Myometrial cell (primary cell): ENCODE measurements around the gene NF1. TPM values are rescaled to one million over a fixed set of nuclear protein-coding genes. Genes with fewer than 3 reads are reported as not detected.

Experiments used
- total RNA-seq: library from RNA; depleted of rRNA; stranded (reverse); fragments of >200 nt; gene quantifications from 2 replicates; pipeline ENCODE4 v1.2.3, GENCODE V29; 2015

Gene NF1, protein sequence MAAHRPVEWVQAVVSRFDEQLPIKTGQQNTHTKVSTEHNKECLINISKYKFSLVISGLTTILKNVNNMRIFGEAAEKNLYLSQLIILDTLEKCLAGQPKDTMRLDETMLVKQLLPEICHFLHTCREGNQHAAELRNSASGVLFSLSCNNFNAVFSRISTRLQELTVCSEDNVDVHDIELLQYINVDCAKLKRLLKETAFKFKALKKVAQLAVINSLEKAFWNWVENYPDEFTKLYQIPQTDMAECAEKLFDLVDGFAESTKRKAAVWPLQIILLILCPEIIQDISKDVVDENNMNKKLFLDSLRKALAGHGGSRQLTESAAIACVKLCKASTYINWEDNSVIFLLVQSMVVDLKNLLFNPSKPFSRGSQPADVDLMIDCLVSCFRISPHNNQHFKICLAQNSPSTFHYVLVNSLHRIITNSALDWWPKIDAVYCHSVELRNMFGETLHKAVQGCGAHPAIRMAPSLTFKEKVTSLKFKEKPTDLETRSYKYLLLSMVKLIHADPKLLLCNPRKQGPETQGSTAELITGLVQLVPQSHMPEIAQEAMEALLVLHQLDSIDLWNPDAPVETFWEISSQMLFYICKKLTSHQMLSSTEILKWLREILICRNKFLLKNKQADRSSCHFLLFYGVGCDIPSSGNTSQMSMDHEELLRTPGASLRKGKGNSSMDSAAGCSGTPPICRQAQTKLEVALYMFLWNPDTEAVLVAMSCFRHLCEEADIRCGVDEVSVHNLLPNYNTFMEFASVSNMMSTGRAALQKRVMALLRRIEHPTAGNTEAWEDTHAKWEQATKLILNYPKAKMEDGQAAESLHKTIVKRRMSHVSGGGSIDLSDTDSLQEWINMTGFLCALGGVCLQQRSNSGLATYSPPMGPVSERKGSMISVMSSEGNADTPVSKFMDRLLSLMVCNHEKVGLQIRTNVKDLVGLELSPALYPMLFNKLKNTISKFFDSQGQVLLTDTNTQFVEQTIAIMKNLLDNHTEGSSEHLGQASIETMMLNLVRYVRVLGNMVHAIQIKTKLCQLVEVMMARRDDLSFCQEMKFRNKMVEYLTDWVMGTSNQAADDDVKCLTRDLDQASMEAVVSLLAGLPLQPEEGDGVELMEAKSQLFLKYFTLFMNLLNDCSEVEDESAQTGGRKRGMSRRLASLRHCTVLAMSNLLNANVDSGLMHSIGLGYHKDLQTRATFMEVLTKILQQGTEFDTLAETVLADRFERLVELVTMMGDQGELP (N-terminal part only)
- total RNA-seq: 25.4 and 26.6 TPM in 2 replicates

DNA sequence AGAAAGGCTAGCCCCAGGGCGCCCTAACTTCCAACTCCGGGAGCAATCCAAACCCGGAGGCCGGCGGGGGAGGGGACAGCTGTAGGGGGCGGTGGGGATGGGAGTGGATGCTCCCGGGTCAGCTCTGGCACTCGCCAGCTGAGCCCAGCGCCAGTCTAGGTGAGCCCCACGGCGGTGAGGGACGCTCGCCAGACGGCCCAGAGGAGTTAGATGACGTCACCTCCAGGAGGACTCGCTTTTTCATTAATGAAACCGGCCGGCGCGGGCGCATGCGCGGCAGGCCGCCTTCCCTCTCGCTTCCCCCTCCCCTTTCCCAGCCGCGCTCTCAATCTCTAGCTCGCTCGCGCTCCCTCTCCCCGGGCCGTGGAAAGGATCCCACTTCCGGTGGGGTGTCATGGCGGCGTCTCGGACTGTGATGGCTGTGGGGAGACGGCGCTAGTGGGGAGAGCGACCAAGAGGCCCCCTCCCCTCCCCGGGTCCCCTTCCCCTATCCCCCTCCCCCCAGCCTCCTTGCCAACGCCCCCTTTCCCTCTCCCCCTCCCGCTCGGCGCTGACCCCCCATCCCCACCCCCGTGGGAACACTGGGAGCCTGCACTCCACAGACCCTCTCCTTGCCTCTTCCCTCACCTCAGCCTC lies at the start of gene NF1:
Gene NF1, plus strand, starts transcription at position 378 of the 636 bp plus-strand sequence. CDS start 333 bp downstream, outside the sequence.

DNA sequence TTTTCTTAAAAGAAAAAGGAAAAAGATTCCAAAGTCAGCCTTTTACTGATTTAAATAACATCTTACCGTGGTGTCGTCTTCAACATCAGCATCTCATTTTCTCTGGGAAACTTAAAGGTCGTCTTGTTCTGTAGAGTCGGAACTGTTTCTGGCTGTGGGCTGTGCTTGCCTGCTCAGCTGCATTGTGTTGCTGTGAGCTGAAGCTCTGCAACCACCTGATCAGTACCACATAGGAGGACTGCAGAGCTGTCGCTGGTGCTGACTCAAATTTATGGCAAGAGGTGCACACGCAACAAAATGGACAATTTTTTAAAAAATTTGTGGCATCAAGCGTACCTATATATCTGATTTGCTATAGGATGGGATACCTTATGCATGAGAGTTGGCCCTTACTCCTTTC lies 202.3 kb downstream of the NF1 start, which contains the start of gene OMG:
Gene OMG, minus strand, starts transcription at position 150 of the 400 bp plus-strand sequence. CDS start 908 bp downstream, outside the sequence.

DNA sequence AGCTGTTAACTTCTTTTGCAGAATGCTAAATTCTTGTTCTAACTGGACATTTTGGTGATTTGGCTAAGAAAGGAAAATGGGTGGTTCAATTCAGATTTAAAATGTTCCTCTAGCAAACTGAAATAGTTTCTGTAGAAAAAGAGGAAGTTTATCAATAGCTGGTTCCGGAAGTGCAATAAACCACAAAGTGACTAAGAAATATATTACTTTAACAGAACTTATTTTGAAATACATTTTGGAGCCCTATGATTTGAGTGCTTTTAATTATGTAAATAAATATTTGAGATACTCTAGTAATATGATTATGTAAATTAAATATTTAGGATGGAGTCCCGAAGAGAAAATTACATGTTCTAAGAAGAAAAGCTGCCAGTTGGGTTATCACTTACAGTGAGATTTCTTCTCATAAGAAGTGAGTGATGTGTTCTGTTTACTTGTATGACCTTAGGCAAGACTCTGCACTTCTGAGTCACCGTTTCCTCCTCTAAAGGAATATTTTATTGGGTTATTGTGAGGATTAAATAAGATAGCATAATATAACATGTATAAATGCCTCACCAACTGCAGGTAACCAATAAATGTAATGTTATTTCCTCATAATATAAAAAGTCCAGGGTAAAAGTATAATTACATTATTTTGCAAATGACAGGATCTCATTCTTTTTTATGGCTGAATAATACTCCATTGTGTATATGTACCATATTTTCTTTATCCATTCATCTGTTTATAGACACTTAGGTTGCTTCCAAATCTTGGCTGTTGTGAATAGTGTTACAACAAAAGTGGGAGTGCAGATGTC lies 219.4 kb downstream of the NF1 start, which contains the start of gene EVI2B:
Gene EVI2B, minus strand, starts transcription at position 73 of the 800 bp plus-strand sequence. CDS start 8,445 bp downstream, outside the sequence.

DNA sequence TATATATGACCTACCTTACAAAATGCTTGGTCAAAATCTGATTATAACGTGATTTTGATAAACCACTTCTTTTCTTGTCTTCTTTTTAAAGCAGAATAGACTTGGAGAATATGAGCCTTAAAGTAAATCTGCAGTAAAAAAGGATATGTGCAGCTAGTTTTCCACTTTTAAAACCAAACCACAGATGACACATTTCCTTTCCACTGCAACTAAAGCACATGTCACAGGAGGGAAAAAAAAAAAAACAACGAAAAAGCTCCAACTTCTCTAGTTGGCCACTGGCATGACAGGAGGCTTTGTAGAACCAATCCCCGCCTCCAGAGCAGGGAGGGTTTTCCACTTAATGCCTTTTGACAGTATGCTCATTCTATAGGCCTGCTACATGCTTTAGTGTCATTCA lies 226.7 kb downstream of the NF1 start, which contains the start of gene EVI2A:
Gene EVI2A, minus strand, starts transcription at position 142 of the 400 bp plus-strand sequence. CDS start 2,609 bp downstream, outside the sequence.

DNA sequence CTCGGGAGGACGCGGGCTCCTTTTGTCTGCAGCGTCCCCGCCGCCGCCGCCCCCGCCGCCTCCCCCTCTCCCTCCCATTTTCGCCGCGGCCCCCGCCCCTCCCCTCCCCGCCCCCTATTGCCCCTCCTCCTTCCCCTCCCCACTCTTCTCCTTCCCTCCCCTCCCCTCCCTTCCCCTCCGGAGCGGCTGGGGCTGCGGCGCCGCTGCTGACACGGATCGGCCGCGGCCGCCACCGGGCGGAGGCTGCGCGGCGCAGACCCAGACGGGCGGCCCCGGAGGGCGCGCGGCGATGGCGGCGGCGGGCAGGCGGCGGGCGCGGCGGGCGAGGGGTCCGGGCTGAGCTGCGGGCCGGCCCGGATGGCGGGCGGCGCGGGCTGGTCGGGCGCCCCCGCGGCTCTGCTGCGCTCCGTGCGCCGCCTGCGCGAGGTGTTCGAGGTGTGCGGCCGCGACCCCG lies 296.7 kb downstream of the NF1 start, which contains the start of gene RAB11FIP4:
Gene RAB11FIP4, plus strand, starts transcription at position 180 of the 454 bp plus-strand sequence. Its CDS starts 178 bp downstream, at position 358.

Other genes with a start within 250 kb of the NF1 start
- gene TEFM, start 188.7 kb upstream of the NF1 start, total RNA-seq: 10.4 and 20.0 TPM in 2 replicates
- 2.9 and 9.4 TPM in 2 replicates for gene ADAP2, start 173.0 kb upstream of the NF1 start, total RNA-seq
- 13.8 and 16.1 TPM in 2 replicates for gene RNF135, start 123.9 kb upstream of the NF1 start, total RNA-seq
- not detected in 2 replicates for gene OMG, start 202.3 kb downstream of the NF1 start, total RNA-seq
- gene EVI2B, start 219.1 kb downstream of the NF1 start, total RNA-seq: 1.6 and 1.7 TPM in 2 replicates
- gene EVI2A, start 226.6 kb downstream of the NF1 start, total RNA-seq: 3.5 and 6.0 TPM in 2 replicates